NCI-H2171 (cell line): Measurements from ENCODE around the gene AOC2.
"Not testable (repeated sequence)": the region's sequence is repeated elsewhere in the genome, so short reads cannot be mapped to it uniquely, and the experiment has no call there.

Experiments used
- DNase-seq: peaks from one replicate; lab custom pipeline; 2025; lab: John Stamatoyannopoulos, UW

AOC2 gene

DNA sequence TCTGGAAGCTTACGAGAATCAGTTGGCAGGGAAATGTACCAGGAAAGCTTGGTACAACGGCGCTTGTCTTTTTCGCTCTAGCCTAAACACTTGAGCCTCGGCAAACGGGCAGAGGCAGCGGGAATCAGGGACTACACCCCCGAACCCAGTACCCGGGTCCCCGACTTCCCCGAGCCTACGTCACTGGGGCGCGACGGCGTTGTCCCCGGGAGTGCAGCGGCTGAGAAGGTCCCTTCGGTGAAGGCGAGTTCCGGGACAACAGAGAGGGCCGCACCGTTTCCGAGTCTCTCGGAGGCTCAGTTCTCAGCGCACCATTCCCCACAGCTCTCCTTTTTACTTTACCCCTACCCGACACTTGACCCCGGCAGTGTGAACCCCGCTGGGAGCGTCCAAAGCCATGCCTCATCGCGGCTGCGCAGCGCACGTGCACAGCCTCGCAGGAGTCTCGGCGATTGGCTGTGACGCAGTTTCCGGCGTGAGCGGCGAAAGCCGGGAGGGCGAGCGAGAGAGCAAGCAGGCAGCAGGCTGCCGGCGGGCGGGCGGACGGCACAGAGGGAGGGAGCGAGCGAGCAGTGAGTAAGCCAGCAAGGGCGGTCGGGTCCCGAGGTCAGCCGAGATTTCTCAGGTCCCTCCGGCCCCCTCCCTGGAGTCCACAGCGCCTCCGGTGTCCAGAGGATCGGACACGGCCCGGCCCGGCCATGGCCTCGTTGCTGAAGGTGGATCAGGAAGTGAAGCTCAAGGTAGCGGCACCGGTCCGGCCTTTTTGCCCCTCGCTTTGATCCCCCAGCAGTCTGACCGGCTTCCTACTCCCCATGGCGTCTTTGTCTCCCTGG lies 11.2 kb upstream of the AOC2 start, which contains the start of gene PSME3:
Gene PSME3 (plus strand): TSS at position 464 of the 833 bp plus-strand sequence. CDS start 235 bp downstream, at position 699.
- peak; percentile 84 for DNase-seq

- peak; percentile 63 for DNase-seq
Observed at GRCh38 chr17:42833767-42834422, 10.5 kb upstream of the AOC2 start.

DNA sequence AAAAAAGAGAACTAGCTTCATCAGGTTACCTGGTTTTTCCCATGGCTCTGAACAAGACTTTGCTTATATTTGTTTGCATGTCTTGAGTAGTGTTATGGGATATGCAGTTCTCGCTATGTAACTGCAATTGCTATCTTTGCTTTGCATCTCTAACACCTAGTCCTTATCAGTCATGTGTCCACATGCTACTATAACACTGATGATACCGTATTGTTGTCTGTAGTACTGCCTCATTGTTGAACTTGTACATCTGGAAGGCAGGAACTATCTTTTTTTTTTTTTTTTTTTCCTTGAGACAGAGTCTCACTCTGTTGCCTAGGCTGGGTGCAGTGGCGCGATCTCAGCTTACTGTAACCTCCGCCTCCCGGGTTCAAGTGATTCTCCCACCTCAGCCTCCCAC lies 8.6 kb upstream of the AOC2 start:
- no peak for DNase-seq

DNA sequence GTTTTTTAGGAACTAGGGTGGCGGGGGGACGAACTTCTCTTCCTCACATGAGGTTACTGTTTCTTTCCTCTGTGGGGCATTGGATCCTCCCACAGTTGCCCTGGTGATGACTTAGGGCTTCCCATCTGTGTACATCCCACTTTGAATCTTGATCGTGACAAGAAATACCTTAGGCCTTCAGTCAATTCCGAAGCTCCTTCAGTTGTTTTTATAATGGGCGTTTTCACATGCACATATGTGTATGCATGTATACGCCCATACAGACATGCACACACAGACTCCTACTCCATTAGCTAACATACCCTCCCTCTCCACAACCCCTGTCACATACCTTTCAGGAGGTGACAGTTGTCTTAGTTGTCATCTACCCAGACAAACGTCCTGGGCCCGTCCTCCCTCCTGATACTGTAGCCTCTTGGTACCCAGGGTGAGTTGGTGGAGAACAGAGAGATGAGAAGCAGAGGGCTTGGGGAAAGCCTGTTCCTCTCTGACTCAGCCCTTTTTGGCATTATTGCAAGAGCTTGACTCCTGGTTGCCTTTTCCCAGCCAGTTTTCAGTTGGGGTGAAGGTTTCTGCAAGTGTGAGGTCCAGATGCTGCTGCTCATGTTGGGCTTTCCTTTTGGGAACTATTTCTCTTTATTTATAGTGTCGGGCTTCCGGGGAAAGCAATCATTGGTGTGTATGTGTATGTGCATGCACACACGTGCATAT lies 2.2 kb upstream of the AOC2 start:
- DNase-seq = no peak

DNA sequence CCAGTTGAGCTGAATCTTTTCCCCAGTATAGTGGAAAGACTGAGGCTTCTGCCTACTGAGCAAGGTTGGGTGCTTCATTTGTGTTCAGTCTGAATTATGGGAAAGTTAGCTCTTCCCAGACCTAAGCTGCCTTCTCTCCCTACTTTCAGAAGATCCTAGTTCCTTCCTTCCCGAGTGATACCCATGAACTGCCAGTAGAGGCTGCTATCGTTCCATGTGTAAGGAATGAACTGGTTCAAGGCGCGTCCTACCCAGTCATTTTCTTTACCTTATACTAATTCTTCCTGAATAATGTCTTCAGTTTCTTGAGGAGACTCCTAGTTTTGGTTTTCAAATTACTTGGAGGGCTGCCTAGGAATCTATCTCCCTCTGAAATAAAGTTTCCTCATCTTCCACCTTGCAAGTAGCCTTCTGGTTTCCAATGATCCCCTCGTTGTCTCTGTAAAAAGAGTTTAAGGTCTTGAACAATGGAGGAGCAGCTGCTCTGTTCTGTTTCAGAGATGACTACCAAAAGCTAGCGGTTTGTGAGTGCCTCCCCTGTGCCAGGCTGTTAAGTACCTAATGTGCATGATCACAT lies 934 bp upstream of the AOC2 start:
- peak; percentile 32 for DNase-seq

GRCh38 chr17:42844761-42845555 lies 578 bp downstream of the AOC2 start:
- no peak for DNase-seq

DNA sequence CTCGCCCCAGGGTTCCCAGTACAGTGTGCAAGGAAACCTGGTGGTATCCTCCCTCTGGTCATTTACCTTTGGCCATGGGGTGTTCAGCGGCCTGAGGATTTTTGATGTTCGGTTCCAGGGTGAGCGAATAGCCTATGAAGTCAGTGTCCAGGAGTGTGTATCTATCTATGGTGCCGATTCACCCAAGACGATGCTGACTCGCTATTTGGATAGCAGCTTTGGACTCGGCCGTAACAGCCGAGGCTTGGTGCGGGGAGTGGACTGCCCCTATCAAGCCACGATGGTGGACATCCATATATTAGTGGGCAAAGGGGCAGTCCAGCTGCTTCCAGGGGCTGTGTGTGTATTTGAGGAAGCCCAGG lies 1.2 kb downstream of the AOC2 start:
- no peak for DNase-seq

- DNase-seq = no peak
Observed at GRCh38 chr17:42845918-42846593, 1.7 kb downstream of the AOC2 start.

- DNase-seq = no peak
Observed at GRCh38 chr17:42846594-42847280, 2.4 kb downstream of the AOC2 start.

GRCh38 chr17:42848093-42848492 lies 3.7 kb downstream of the AOC2 start:
- no peak for DNase-seq

- DNase-seq = no peak
Observed at GRCh38 chr17:42849031-42849430, 4.7 kb downstream of the AOC2 start.

DNA sequence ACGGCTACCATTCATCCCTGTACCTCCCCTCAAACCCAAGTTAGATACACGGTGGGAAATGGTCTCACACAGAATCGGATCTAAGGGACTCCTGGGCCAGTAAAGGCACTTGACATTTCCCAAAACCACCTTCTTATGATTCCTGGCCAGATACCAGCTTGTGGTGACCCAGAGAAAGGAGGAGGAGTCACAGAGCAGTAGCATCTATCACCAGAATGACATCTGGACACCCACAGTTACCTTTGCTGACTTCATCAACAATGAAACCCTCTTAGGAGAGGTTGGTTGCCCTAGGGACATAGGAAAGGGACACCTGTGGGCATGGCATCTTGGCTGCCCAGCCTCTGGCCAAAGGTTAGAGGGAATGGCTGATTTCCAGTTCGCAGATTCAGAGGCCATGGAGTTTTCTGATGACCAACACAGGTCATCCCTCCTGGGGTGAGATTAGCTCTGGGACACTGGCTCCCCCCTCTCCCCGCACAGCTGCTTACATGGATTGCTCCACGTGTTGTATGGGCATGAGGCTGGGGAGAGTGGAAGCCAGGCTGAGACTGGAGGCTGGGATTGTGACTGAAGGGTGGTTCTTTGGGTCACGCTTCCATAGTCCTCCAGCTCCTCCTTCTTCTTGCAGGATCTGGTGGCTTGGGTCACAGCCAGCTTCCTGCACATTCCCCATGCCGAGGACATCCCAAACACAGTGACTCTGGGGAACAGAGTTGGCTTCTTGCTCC lies 5.2 kb downstream of the AOC2 start:
- DNase-seq = no peak

GRCh38 chr17:42850954-42851353 lies 6.6 kb downstream of the AOC2 start, which contains the start of gene AOC3:
TSS of gene AOC3 (plus strand) at chr17:42851199. CDS start at chr17:42851344, 145 bp downstream.
- DNase-seq = no peak

DNA sequence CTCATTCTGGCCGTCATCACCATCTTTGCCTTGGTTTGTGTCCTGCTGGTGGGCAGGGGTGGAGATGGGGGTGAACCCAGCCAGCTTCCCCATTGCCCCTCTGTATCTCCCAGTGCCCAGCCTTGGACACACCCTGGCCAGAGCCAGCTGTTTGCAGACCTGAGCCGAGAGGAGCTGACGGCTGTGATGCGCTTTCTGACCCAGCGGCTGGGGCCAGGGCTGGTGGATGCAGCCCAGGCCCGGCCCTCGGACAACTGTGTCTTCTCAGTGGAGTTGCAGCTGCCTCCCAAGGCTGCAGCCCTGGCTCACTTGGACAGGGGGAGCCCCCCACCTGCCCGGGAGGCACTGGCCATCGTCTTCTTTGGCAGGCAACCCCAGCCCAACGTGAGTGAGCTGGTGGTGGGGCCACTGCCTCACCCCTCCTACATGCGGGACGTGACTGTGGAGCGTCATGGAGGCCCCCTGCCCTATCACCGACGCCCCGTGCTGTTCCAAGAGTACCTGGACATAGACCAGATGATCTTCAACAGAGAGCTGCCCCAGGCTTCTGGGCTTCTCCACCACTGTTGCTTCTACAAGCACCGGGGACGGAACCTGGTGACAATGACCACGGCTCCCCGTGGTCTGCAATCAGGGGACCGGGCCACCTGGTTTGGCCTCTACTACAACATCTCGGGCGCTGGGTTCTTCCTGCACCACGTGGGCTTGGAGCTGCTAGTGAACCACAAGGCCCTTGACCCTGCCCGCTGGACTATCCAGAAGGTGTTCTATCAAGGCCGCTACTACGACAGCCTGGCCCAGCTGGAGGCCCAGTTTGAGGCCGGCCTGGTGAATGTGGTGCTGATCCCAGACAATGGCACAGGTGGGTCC lies 7.2 kb downstream of the AOC2 start:
- not testable (repeated sequence) for DNase-seq

DNA sequence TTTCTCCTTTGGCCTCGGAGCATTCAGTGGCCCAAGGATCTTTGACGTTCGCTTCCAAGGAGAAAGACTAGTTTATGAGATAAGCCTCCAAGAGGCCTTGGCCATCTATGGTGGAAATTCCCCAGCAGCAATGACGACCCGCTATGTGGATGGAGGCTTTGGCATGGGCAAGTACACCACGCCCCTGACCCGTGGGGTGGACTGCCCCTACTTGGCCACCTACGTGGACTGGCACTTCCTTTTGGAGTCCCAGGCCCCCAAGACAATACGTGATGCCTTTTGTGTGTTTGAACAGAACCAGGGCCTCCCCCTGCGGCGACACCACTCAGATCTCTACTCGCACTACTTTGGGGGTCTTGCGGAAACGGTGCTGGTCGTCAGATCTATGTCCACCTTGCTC lies 8.0 kb downstream of the AOC2 start:
- no peak for DNase-seq

DNA sequence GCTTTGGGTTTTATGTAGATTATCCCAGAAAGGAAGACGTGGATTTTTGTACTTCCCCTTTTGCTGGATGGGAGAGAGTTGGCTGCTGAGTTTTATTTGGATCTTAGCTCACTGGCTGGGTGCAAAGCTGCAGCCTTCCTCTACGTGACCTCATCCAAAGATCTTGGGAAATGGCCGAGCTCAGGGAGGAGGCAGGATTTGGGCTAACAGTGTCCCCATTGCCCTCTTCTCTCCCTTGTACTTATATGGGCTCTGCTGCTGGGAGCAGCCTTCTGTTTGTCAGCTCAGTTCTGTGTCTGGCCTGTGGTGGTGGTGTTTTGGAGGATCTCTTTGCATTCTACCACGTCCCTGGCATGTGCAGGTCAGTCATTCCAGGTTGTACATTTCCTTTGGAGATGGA lies 8.6 kb downstream of the AOC2 start:
- DNase-seq = no peak

- no peak for DNase-seq
Observed at GRCh38 chr17:42853597-42853967, 9.2 kb downstream of the AOC2 start.

- no peak for DNase-seq
Observed at GRCh38 chr17:42853968-42854790, 9.8 kb downstream of the AOC2 start.
